ENCODE measurements around the gene CMSS1.

CMSS1 gene

GRCh38 chr3:100084100-100084806 lies 266.6 kb downstream of the CMSS1 start:
- TF ChIP-seq CTCF (IDR thresholded peaks at IDR 0.05), result no peak
- Histone ChIP-seq H3K27me3 (ENCODE audit: control insufficient read depth, insufficient read depth, low read length) (no peaks in the 10 kb centered on the region), H3K79me2 (no peaks in the 10 kb centered on the region), H3K4me1 (no peaks in the 10 kb centered on the region), H3K9me3 (ENCODE audit: control insufficient read depth, low read length) (no peaks in the 10 kb centered on the region), H3K9ac (no peak overlapping the region), H3K36me3 (ENCODE audit: control insufficient read depth, insufficient read depth, low read length) (no peaks in the 10 kb centered on the region), H3K27ac (no peak overlapping the region), H3K4me3 (ENCODE audit: low read depth, low read length) (no peak overlapping the region), H3K4me2 (ENCODE audit: low read length) (no peak overlapping the region), H2AFZ (no peak overlapping the region)

DNA sequence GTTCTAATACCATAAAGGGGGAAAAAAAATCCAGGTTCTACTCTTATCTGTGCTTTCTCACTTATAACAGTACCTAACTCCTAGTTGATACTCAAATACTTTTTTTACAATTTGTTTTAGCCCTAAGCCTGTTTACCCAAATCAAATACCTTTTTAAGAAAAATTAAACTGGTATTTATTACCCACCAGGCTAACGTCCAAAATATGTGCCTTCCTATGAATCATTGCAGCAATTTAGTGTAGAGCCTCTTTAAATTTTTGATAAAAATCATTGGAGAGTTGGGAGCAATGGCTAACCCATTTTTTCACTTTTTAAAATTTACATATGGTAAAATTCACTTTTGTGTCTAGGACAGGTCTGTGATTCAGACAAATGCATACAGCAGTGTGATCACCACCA lies 268.7 kb downstream of the CMSS1 start:
- no peaks in the 10 kb centered on the region for H3K9me3 ChIP-seq (ENCODE audit: control insufficient read depth, low read length)
- H3K4me2 ChIP-seq (ENCODE audit: low read length), result no peak overlapping the region
- peaks cover 3% of the 10 kb centered on the region for H3K4me1 ChIP-seq
- H3K4me3 ChIP-seq (ENCODE audit: low read depth, low read length), result no peak overlapping the region
- H3K79me2 ChIP-seq, result no peaks in the 10 kb centered on the region
- no peak for TF ChIP-seq CTCF (IDR thresholded peaks at IDR 0.05)
- no peaks in the 10 kb centered on the region for H3K27me3 ChIP-seq (ENCODE audit: control insufficient read depth, insufficient read depth, low read length)
- no peak overlapping the region for H2AFZ ChIP-seq
- no peak overlapping the region for H3K27ac ChIP-seq
- H3K9ac ChIP-seq, result no peak overlapping the region
- no peaks in the 10 kb centered on the region for H3K36me3 ChIP-seq (ENCODE audit: control insufficient read depth, insufficient read depth, low read length)

- no peaks in the 10 kb centered on the region for H3K27me3 ChIP-seq (ENCODE audit: control insufficient read depth, insufficient read depth, low read length)
- no peak overlapping the region for H3K9ac ChIP-seq
- H3K27ac ChIP-seq, result no peak overlapping the region
- no peak overlapping the region for H2AFZ ChIP-seq
- H3K4me2 ChIP-seq (ENCODE audit: low read length), result no peak overlapping the region
- H3K4me1 ChIP-seq, result peaks cover 3% of the 10 kb centered on the region
- H3K9me3 ChIP-seq (ENCODE audit: control insufficient read depth, low read length), result no peaks in the 10 kb centered on the region
- TF ChIP-seq CTCF (IDR thresholded peaks at IDR 0.05), result no peak
- H3K79me2 ChIP-seq, result no peaks in the 10 kb centered on the region
- no peak overlapping the region for H3K4me3 ChIP-seq (ENCODE audit: low read depth, low read length)
- H3K36me3 ChIP-seq (ENCODE audit: control insufficient read depth, insufficient read depth, low read length), result no peaks in the 10 kb centered on the region
Observed at GRCh38 chr3:100087198-100087597, 269.5 kb downstream of the CMSS1 start.

DNA sequence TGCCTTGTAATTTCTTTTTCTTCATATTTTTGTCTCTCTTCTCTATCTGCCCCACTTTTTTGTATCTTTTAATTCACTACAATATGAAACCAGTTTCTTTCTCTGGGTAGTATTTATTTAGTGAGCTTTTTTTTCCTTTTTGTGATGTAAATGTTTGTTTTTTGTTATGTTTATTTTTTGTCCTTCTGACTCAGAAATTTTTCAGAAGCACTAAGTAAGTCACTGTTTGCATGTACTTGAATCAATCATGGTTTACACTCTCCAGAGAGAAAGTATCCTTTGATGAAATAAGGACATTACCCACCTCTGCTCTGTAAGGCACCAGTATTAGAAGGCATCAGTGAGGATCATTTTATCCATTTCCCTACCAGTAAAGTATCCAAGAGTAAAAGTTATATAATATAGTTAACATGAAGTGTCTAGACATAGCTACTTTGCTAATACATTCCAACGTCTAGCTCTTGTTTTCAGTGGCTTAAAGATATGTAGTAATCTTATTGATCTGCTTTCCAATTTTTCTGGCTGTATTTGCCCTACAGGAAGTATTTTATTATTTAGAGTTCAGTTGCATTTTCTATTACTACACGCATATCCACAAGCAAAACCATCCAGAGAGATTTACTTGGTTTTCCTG lies 271.2 kb downstream of the CMSS1 start:
- H3K4me2 ChIP-seq (ENCODE audit: low read length), result no peak overlapping the region
- TF ChIP-seq CTCF (IDR thresholded peaks at IDR 0.05), result no peak
- H3K9ac ChIP-seq, result no peak overlapping the region
- H3K27me3 ChIP-seq (ENCODE audit: control insufficient read depth, insufficient read depth, low read length), result no peaks in the 10 kb centered on the region
- no peak overlapping the region for H3K4me3 ChIP-seq (ENCODE audit: low read depth, low read length)
- no peaks in the 10 kb centered on the region for H3K79me2 ChIP-seq
- no peak overlapping the region for H2AFZ ChIP-seq
- no peaks in the 10 kb centered on the region for H3K36me3 ChIP-seq (ENCODE audit: control insufficient read depth, insufficient read depth, low read length)
- peaks cover 3% of the 10 kb centered on the region for H3K4me1 ChIP-seq
- H3K27ac ChIP-seq, result no peak overlapping the region
- H3K9me3 ChIP-seq (ENCODE audit: control insufficient read depth, low read length), result no peaks in the 10 kb centered on the region
